HFF-Myc (cell line): Measurements from ENCODE around the gene PRRG1.

Experiments used
- DNase-seq: peaks from one replicate; pipeline ENCODE4 v3.0.0-alpha.2; 2011; ENCODE audit warnings: low read depth; ENCODE audit errors: extremely low read depth
- H3K4me3 ChIP-seq: replicated peaks from 2 replicates; pipeline ENCODE4 v1.5.1; 2011; ENCODE audit warnings: low read depth, mild to moderate bottlenecking, control low read depth, low read length
- CTCF ChIP-seq: IDR thresholded peaks from 2 replicates; pipeline ENCODE4 v1.5.1; 2012; ENCODE audit warnings: mild to moderate bottlenecking, low read depth, low read length, control low read depth; ENCODE audit errors: missing control alignments

Gene PRRG1

GRCh38 chrX:37378404-37378803 is 29.2 kb downstream of the PRRG1 start:
- no peak for TF ChIP-seq CTCF
- H3K4me3 ChIP-seq: no peak overlapping the region
- no peak for DNase-seq

- no peak overlapping the region for H3K4me3 ChIP-seq
- DNase-seq: no peak
- TF ChIP-seq CTCF: no peak
These were observed 29.7 kb downstream of the PRRG1 start for GRCh38 chrX:37378830-37379229.

GRCh38 chrX:37380256-37380655 is 31.1 kb downstream of the PRRG1 start:
- DNase-seq: no peak
- no peak overlapping the region for H3K4me3 ChIP-seq
- TF ChIP-seq CTCF: no peak

GRCh38 chrX:37380924-37381323 is 31.8 kb downstream of the PRRG1 start:
- no peak overlapping the region for H3K4me3 ChIP-seq
- DNase-seq: peak; percentile 21
- no peak for TF ChIP-seq CTCF

- H3K4me3 ChIP-seq: no peak overlapping the region
- TF ChIP-seq CTCF: no peak
These were observed 34.1 kb downstream of the PRRG1 start for GRCh38 chrX:37383313-37383712.

GRCh38 chrX:37388413-37388812 is 39.2 kb downstream of the PRRG1 start:
- no peak overlapping the region for H3K4me3 ChIP-seq
- no peak for DNase-seq
- TF ChIP-seq CTCF: no peak

More at GRCh38 chrX:37383313-37383712, 34.1 kb downstream of the PRRG1 start:
- DNase-seq: no peak

- no peak for DNase-seq
- TF ChIP-seq CTCF: no peak
- H3K4me3 ChIP-seq: no peak overlapping the region
These were observed 56.8 kb downstream of the PRRG1 start for GRCh38 chrX:37405956-37406355.
